Choroid plexus epithelial cell (primary cell): ENCODE data around the gene KCTD17.

Experiments used
- DNase-seq: peaks from one replicate; pipeline ENCODE4 v3.0.0-alpha.2; 2010; ENCODE audit warnings: low read depth
- H3K4me3 ChIP-seq: 2 replicates; pipeline ENCODE4 v1.5.1; 2011; ENCODE audit warnings: low read depth, mild to moderate bottlenecking, control low read depth, low read length, moderate library complexity
- CTCF ChIP-seq: conservative IDR thresholded peaks from 2 replicates; pipeline ENCODE4 v1.5.1; 2011; ENCODE audit warnings: low read depth, mild to moderate bottlenecking, control low read depth, inconsistent platforms, low read length, moderate library complexity

KCTD17 gene

GRCh38 chr22:37103656-37104452 is 52.3 kb downstream of the KCTD17 start:
- TF ChIP-seq CTCF: no peak
- H3K4me3 ChIP-seq: no peak overlapping the region
- no peak for DNase-seq

- DNase-seq: no peak
- no peak overlapping the region for H3K4me3 ChIP-seq
- no peak for TF ChIP-seq CTCF
These were observed 53.6 kb downstream of the KCTD17 start for GRCh38 chr22:37105154-37105553.

- no peak for TF ChIP-seq CTCF
- H3K4me3 ChIP-seq: no peak overlapping the region
These were observed 54.4 kb downstream of the KCTD17 start for GRCh38 chr22:37105990-37106389.

DNA sequence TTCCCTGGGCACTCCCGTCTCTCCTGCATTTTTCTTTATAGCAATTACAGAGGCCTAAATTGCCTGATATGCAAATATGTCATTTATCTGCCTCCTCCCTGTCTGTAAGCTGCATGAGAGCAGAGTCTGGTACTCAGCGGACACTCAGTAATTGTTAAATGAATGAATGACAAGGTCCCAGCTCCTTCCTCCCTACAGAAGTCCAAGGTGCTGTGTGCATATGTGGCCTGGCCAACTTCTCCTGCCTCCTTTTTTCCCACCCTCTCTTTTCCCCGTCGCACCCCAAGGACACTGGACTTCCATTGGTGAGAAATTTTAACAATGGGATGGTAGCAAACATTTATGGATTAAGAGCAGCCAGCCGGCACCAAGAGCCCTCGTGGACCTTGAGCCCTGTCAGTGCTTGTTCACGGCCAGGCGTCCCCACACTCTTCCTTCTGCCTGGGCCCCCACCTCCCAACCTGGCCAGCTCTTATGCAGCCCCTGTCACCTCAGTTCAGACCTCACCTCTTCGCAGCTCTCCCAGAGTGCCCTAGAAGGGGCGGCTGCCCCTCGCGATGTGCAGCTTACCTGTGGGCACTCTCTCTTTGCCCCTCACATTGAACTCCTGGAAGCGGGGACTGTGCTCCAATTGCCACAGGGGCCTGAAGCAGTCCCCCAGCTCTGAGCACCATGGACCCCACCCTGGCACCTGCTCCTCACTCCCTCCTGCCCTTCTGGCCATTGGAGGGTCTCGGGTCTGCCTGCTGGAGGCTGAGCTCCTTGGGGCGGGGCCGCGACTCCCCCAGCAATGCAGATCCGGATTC is 56.5 kb downstream of the KCTD17 start:
- H3K4me3 ChIP-seq: no peak overlapping the region
- no peak for TF ChIP-seq CTCF
- no peak for DNase-seq

More at GRCh38 chr22:37105990-37106389, 54.4 kb downstream of the KCTD17 start:
- DNase-seq: no peak

- DNase-seq: no peak
- H3K4me3 ChIP-seq: no peak within 1 kb of the TSS
- no peak for TF ChIP-seq CTCF
These were observed 57.8 kb downstream of the KCTD17 start, which contains the start of gene TMPRSS6 for GRCh38 chr22:37109242-37109917. Gene TMPRSS6 (minus strand): TSS chr22:37109713. CDS start chr22:37103417, 6,296 bp downstream.

DNA sequence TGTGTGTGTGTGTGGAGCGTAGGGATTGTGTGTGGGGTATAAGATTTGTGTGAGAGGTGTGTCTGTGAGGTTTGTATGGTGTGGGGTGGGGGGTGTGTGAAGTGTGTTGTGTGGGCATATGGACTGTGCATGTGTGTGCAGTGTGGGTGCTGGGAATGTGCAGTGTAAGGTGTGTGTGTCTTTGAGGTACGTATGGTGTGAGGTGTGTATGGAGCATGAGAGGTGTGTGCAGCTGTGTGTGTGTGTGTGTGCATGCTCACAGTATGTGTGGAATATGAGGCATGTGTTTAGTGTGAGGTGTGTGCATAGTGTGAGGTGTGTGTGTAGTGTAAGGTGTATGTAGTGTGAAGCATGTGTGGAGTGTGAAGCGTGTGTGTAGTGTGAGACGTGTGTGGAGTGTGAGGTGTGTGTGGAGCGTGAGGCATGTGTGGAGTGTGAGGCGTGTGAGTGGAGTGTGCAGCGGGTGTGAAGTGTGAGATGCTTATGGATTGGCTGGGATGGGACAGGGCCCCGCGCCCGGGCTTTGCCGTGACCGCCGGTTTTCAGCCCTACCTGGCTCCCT is 59.7 kb downstream of the KCTD17 start:
- DNase-seq: no peak
- no peak for TF ChIP-seq CTCF

More for the DNA sequence above, 59.7 kb downstream of the KCTD17 start:
- H3K4me3 ChIP-seq: no peak overlapping the region
